Esophagus muscularis mucosa (tissue), 3 donors: Measurements from ENCODE around the gene AGAP1.

Experiments used
- CTCF ChIP-seq, 3 experiments: fragments of 200-600 bp in 2 of 3; fragments of 450-650 bp in 1 of 3; sonication (generic) in 2 of 3; IDR thresholded peaks; one replicate each; pipeline ENCODE4 v1.5.1; 2017 to 2019; ENCODE audit warnings: antibody characterized with exemption in 3 of 3, mild to moderate bottlenecking in 2 of 3, moderate library complexity in 1 of 3
- POLR2A ChIP-seq: fragments of 450-650 bp; IDR thresholded peaks from one replicate; pipeline ENCODE4 v1.6.1; 2017; ENCODE audit warnings: antibody characterized with exemption, moderate library complexity, mild to moderate bottlenecking, low read depth

- TF ChIP-seq CTCF (IDR thresholded peaks at IDR 0.05) (no peak), POLR2A (no peak)
Observed at GRCh38 chr2:235472443-235472842, 21.4 kb upstream of the AGAP1 start.
